HCT116 (cell line): Measurements from ENCODE around the gene STX16. TPM values are rescaled to one million over a fixed set of nuclear protein-coding genes. Genes with fewer than 3 reads are reported as not detected.

Experiments used
- ATAC-seq: fragments of 200-7000 bp; cut with Tn5 transposase; 2 replicates; pipeline ENCODE4 v1.9.1; 2020; ENCODE audit warnings: mild to moderate bottlenecking, moderate library complexity
- BruUV-seq: library from RNA; stranded (reverse); fragments of 400-500 nt; replicated peaks from 2 replicates; lab custom pipeline; 2021; lab: Mats Ljungman, UMichigan
- CTCF ChIA-PET: fragments of 300-600 bp; sonication (Branson Sonifier 250); formaldehyde crosslinking; loops from one replicate; lab custom pipeline; 2021; ENCODE audit warnings: antibody characterized with exemption; lab: Charles Lee
- POLR2A ChIA-PET: fragments of 300-600, 350-600 bp; sonication (Branson Sonifier 250); formaldehyde crosslinking; loops from one replicate; lab custom pipeline; 2021; ENCODE audit warnings: antibody characterized with exemption; lab: Charles Lee
- RAD21 ChIA-PET, 2 experiments: fragments of 300-600 bp; sonication (Branson Sonifier 250); formaldehyde crosslinking; loops; one replicate each; lab custom pipeline; 2023; ENCODE audit warnings: low total read pairs in 2 of 2; ENCODE audit not compliant: uncharacterized antibody in 2 of 2, unreplicated experiment in 2 of 2, low non-redundant PET in 1 of 2; lab: Charles Lee
- DNase-seq: peaks from one replicate; pipeline ENCODE4 v3.0.0-alpha.2; 2010; ENCODE audit warnings: low read depth, low spot score
- H2AFZ ChIP-seq: fragments of 200-600 bp; shearing (Covaris generic), sonication (generic); 2 replicates; pipeline ENCODE4 v1.6.1; 2017; ENCODE audit warnings: low read depth, mixed run types, mixed read lengths, antibody characterized with exemption, low read length; ENCODE audit not compliant: poor library complexity, severe bottlenecking
- H3K27ac ChIP-seq: 2 replicates; pipeline ENCODE4 v1.5.1; 2012; ENCODE audit warnings: low read depth, low read length
- H3K27me3 ChIP-seq: fragments of 200-600 bp; sonication (generic); 2 replicates; pipeline ENCODE4 v1.6.1; 2016; ENCODE audit warnings: mixed run types, low read length, mixed read lengths; ENCODE audit not compliant: insufficient read depth
- H3K36me3 ChIP-seq, 2 experiments: fragments of 200-500 bp in 1 of 2; fragments of 200-600 bp in 1 of 2; sonication (Bioruptor generic) in 1 of 2; sonication (generic) in 1 of 2; 2 replicates each; pipeline versions ENCODE4 v1.5.1 to v1.6.1; 2014 to 2016; ENCODE audit warnings: low read length in 2 of 2, inconsistent platforms in 1 of 2, mixed read lengths in 1 of 2, mixed run types in 1 of 2; ENCODE audit not compliant: insufficient read depth in 2 of 2, control insufficient read depth in 1 of 2
- H3K4me1 ChIP-seq, 2 experiments: fragments of 200-600 bp in 1 of 2; sonication (generic) in 1 of 2; 2 replicates each; pipeline versions ENCODE4 v1.5.1 to v1.6.1; 2012 to 2017; ENCODE audit warnings: low read length in 2 of 2, inconsistent platforms in 1 of 2, mild to moderate bottlenecking in 1 of 2, mixed read lengths in 1 of 2, mixed run types in 1 of 2, moderate library complexity in 1 of 2; ENCODE audit not compliant: insufficient read depth in 2 of 2, control insufficient read depth in 1 of 2
- H3K4me2 ChIP-seq: fragments of 200-600 bp; sonication (generic); 2 replicates; pipeline ENCODE4 v1.6.1; 2017; ENCODE audit warnings: mixed run types, low read length, mixed read lengths
- H3K4me3 ChIP-seq, 2 experiments: fragments of 200-600 bp in 1 of 2; sonication (generic) in 1 of 2; replicated peaks in 1 of 2; 2 replicates each; pipeline ENCODE4 v1.5.1; 2011 to 2016; ENCODE audit warnings: low read length in 2 of 2, control low read depth in 1 of 2, low read depth in 1 of 2, mild to moderate bottlenecking in 1 of 2, mixed read lengths in 1 of 2, mixed run types in 1 of 2
- H3K79me2 ChIP-seq: fragments of 200-600 bp; sonication (generic); 2 replicates; pipeline ENCODE4 v1.6.1; 2017; ENCODE audit warnings: mild to moderate bottlenecking, mixed run types, low read length, moderate library complexity, mixed read lengths; ENCODE audit not compliant: insufficient read depth
- H3K9ac ChIP-seq: fragments of 200-600 bp; sonication (generic); 2 replicates; pipeline ENCODE4 v1.6.1; 2016; ENCODE audit warnings: low read length, mixed read lengths
- H3K9me2 ChIP-seq: fragments of 200-600 bp; sonication (generic), shearing (Covaris generic); 2 replicates; pipeline ENCODE4 v1.6.1; 2017; ENCODE audit warnings: mixed run types, mild to moderate bottlenecking, moderate library complexity; ENCODE audit not compliant: insufficient read depth
- H3K9me3 ChIP-seq, 2 experiments: fragments of 200-500 bp in 1 of 2; fragments of 200-600 bp in 1 of 2; sonication (Bioruptor generic) in 1 of 2; sonication (generic) in 1 of 2; 2 replicates each; pipeline ENCODE4 v1.6.1; 2014 to 2017; ENCODE audit warnings: low read length in 2 of 2, mixed read lengths in 2 of 2, inconsistent platforms in 1 of 2, low read depth in 1 of 2, mild to moderate bottlenecking in 1 of 2, mixed run types in 1 of 2, moderate library complexity in 1 of 2; ENCODE audit not compliant: control insufficient read depth in 1 of 2, insufficient read depth in 1 of 2
- H4K20me1 ChIP-seq: fragments of 200-600 bp; sonication (generic), shearing (Covaris generic); 2 replicates; pipeline ENCODE4 v1.6.1; 2017; ENCODE audit warnings: mixed run types, mild to moderate bottlenecking, moderate library complexity; ENCODE audit not compliant: insufficient read depth
- CBX3 ChIP-seq: IDR thresholded peaks from 2 replicates; pipeline ENCODE4 v1.6.1; 2012; ENCODE audit warnings: low read depth
- CEBPB ChIP-seq: IDR thresholded peaks from 2 replicates; pipeline ENCODE4 v1.6.1; 2012; ENCODE audit warnings: low read depth
- EGR1 ChIP-seq: IDR thresholded peaks from 2 replicates; pipeline ENCODE4 v1.6.1; 2012; ENCODE audit warnings: low read depth
- ELF1 ChIP-seq: IDR thresholded peaks from 2 replicates; pipeline ENCODE4 v1.6.1; 2012; ENCODE audit warnings: low read depth, borderline replicate concordance
- FOSL1 ChIP-seq: IDR thresholded peaks from 2 replicates; pipeline ENCODE4 v1.6.1; 2012; ENCODE audit warnings: low read depth
- JUND ChIP-seq: IDR thresholded peaks from 2 replicates; pipeline ENCODE4 v1.6.1; 2012
- POLR2AphosphoS5 ChIP-seq: IDR thresholded peaks from 2 replicates; pipeline ENCODE4 v1.6.1; 2011; ENCODE audit warnings: mild to moderate bottlenecking, low read depth, low read length, moderate library complexity
- RAD21 ChIP-seq: IDR thresholded peaks from 2 replicates; pipeline ENCODE4 v1.6.1; 2012; ENCODE audit warnings: low read depth, mild to moderate bottlenecking
- SIN3A ChIP-seq: IDR thresholded peaks from 2 replicates; pipeline ENCODE4 v1.6.1; 2012; ENCODE audit warnings: low read depth
- SP1 ChIP-seq: IDR thresholded peaks from 2 replicates; pipeline ENCODE4 v1.6.1; 2012; ENCODE audit warnings: low read depth
- SRF ChIP-seq: IDR thresholded peaks from 2 replicates; pipeline ENCODE4 v1.6.1; 2012; ENCODE audit warnings: low read depth
- YY1 ChIP-seq: IDR thresholded peaks from 2 replicates; pipeline ENCODE4 v1.6.1; 2011; ENCODE audit warnings: low read length, low read depth, moderate library complexity, mild to moderate bottlenecking; ENCODE audit not compliant: insufficient replicate concordance; ENCODE audit errors: extremely low read depth
- intact Hi-C: fragments of 100-400 bp; cut with micrococcal nuclease; formaldehyde crosslinking; loops from 2 replicates; pipeline ENCODE4 v1.10.0; 2022
- total RNA-seq: library from RNA; stranded (reverse); gene quantifications from one replicate; pipeline ENCODE4 v1.2.1, GENCODE V29; 2021; ENCODE audit not compliant: unreplicated experiment
- TF ChIP-seq, protein P1 (sequence below): IDR thresholded peaks from 2 replicates; pipeline ENCODE4 v1.6.1; 2012; ENCODE audit warnings: low read depth
- TF ChIP-seq, protein P2 (sequence below): IDR thresholded peaks from 2 replicates; pipeline ENCODE4 v1.6.1; 2012
- TF ChIP-seq, protein P3 (sequence below): IDR thresholded peaks from 2 replicates; pipeline ENCODE4 v1.6.1; 2011; ENCODE audit warnings: mild to moderate bottlenecking, low read length, moderate library complexity; ENCODE audit not compliant: insufficient replicate concordance; ENCODE audit errors: extremely low read depth

STX16 gene
- total RNA-seq, 1 experiment from 2014 or later, result 55.1 TPM

- POLR2A ChIA-PET, result no interaction called here
Measured at GRCh38 chr20:58630063-58630462, 21.0 kb upstream of the STX16 start.

More at GRCh38 chr20:58630063-58630462, 21.0 kb upstream of the STX16 start:
- peak overlapping the region; percentile 43 for H3K4me2 ChIP-seq
- no peaks in the 10 kb centered on the region for H3K36me3 ChIP-seq
- H3K4me3 ChIP-seq, result no peak overlapping the region
- peaks cover 3 to 32% of the 10 kb centered on the region in 2 experiments; a peak in 3 of 4 replicates for H3K4me1 ChIP-seq
- H4K20me1 ChIP-seq, result no peaks in the 10 kb centered on the region
- DNase-seq (no peak), ATAC-seq (peak; percentile 45; the same call in 1 of the 2 replicates)
- no peaks in the 10 kb centered on the region for H3K9me2 ChIP-seq
- no peak overlapping the region for H2AFZ ChIP-seq
- H3K27me3 ChIP-seq, result no peaks in the 10 kb centered on the region
- H3K27ac ChIP-seq, result no peak overlapping the region
- TF ChIP-seq ELF1 (no peak), SRF (no peak), SP1 (no peak), POLR2AphosphoS5 (no peak), FOSL1 (no peak), EGR1 (no peak), JUND (no peak; the same call in 1 of the 2 replicates), CEBPB (no peak), YY1 (no peak), CBX3 (no peak), RAD21 (no peak), SIN3A (no peak)
- TF ChIP-seq, protein P1, sequence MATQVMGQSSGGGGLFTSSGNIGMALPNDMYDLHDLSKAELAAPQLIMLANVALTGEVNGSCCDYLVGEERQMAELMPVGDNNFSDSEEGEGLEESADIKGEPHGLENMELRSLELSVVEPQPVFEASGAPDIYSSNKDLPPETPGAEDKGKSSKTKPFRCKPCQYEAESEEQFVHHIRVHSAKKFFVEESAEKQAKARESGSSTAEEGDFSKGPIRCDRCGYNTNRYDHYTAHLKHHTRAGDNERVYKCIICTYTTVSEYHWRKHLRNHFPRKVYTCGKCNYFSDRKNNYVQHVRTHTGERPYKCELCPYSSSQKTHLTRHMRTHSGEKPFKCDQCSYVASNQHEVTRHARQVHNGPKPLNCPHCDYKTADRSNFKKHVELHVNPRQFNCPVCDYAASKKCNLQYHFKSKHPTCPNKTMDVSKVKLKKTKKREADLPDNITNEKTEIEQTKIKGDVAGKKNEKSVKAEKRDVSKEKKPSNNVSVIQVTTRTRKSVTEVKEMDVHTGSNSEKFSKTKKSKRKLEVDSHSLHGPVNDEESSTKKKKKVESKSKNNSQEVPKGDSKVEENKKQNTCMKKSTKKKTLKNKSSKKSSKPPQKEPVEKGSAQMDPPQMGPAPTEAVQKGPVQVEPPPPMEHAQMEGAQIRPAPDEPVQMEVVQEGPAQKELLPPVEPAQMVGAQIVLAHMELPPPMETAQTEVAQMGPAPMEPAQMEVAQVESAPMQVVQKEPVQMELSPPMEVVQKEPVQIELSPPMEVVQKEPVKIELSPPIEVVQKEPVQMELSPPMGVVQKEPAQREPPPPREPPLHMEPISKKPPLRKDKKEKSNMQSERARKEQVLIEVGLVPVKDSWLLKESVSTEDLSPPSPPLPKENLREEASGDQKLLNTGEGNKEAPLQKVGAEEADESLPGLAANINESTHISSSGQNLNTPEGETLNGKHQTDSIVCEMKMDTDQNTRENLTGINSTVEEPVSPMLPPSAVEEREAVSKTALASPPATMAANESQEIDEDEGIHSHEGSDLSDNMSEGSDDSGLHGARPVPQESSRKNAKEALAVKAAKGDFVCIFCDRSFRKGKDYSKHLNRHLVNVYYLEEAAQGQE, result no peak
- TF ChIP-seq, protein P2, sequence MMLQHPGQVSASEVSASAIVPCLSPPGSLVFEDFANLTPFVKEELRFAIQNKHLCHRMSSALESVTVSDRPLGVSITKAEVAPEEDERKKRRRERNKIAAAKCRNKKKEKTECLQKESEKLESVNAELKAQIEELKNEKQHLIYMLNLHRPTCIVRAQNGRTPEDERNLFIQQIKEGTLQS, result no peak
- TF ChIP-seq, protein P3, sequence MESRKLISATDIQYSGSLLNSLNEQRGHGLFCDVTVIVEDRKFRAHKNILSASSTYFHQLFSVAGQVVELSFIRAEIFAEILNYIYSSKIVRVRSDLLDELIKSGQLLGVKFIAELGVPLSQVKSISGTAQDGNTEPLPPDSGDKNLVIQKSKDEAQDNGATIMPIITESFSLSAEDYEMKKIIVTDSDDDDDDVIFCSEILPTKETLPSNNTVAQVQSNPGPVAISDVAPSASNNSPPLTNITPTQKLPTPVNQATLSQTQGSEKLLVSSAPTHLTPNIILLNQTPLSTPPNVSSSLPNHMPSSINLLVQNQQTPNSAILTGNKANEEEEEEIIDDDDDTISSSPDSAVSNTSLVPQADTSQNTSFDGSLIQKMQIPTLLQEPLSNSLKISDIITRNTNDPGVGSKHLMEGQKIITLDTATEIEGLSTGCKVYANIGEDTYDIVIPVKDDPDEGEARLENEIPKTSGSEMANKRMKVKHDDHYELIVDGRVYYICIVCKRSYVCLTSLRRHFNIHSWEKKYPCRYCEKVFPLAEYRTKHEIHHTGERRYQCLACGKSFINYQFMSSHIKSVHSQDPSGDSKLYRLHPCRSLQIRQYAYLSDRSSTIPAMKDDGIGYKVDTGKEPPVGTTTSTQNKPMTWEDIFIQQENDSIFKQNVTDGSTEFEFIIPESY, result no peak
- no peak overlapping the region for H3K9ac ChIP-seq
- intact Hi-C loops, result no loop called here
- no TSS peak for BruUV-seq
- H3K79me2 ChIP-seq, result no peaks in the 10 kb centered on the region
- H3K9me3 ChIP-seq, result no peaks in the 10 kb centered on the region
- ChIA-PET CTCF (interaction anchor here (1.2 kb wide), 1 partner anchor 8 kb away, joined by 3 read pairs; no protein-coding TSS in a partner anchor), RAD21 (no interaction called here)
